ENCODE results near the gene SC5D. TPM values are rescaled to one million over a fixed set of nuclear protein-coding genes. Genes with fewer than 3 reads are reported as not detected.
A peak's percentile ranks its signal among the peaks of the same experiment; 100 is the strongest.

SC5D gene, protein sequence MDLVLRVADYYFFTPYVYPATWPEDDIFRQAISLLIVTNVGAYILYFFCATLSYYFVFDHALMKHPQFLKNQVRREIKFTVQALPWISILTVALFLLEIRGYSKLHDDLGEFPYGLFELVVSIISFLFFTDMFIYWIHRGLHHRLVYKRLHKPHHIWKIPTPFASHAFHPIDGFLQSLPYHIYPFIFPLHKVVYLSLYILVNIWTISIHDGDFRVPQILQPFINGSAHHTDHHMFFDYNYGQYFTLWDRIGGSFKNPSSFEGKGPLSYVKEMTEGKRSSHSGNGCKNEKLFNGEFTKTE
- 10 to 100 TPM; 13.6 to 36.2 (median 33.4) TPM for total RNA-seq

DNA sequence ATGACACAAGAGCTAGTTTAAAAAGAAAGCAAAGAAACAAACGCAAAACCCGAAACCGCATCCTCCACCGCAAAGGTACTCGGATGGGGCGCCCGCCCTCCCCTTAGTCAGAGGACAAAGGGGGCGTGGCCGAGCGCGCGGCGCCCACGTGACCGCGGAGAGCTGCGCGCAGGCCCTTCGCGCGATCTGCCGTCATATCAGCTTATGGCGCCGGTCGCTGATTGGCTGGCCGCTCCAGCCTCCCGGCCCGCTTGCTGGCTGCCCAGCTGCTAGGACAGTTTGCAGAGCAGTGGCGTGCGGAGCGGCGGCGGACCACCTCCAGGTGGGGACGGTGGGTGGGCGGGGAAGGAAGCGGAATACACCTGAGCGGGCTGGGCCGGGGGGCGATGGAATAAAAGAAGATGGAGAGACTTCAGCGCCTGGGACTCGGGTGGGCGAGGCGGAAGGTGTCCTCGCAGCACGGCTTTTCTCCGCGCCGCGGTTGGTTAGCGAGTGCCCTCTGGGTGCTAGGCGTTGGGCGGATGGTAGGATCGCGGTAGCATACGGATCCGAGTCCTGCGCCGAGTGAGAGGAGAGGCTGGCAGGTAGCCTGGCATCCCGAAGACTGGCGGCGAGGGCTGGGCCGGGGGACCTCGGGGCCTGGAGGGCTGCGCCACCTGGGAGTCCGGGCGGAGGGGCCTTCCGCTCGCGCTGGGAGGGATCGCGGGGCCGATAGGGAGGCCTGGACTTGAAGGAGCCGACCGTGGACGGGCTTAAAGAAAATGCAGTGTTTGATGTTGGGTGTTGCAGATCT lies at the start of gene SC5D:
TSS of gene SC5D (plus strand) at position 277 of the 793 bp plus-strand sequence. CDS start 10,605 bp downstream, outside the sequence.
- TF ChIP-seq POLR2A (IDR thresholded peaks at IDR 0.05), result peak in 1 of 2 donors; percentile 7
- TF ChIP-seq, protein P1, sequence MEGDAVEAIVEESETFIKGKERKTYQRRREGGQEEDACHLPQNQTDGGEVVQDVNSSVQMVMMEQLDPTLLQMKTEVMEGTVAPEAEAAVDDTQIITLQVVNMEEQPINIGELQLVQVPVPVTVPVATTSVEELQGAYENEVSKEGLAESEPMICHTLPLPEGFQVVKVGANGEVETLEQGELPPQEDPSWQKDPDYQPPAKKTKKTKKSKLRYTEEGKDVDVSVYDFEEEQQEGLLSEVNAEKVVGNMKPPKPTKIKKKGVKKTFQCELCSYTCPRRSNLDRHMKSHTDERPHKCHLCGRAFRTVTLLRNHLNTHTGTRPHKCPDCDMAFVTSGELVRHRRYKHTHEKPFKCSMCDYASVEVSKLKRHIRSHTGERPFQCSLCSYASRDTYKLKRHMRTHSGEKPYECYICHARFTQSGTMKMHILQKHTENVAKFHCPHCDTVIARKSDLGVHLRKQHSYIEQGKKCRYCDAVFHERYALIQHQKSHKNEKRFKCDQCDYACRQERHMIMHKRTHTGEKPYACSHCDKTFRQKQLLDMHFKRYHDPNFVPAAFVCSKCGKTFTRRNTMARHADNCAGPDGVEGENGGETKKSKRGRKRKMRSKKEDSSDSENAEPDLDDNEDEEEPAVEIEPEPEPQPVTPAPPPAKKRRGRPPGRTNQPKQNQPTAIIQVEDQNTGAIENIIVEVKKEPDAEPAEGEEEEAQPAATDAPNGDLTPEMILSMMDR (IDR thresholded peaks at IDR 0.05), result no peak
- H3K4me3 ChIP-seq (ENCODE audit: low read depth, poor library complexity, severe bottlenecking), result peak within 1 kb of the TSS; percentile 59
- 1% methylated on average over 70 to 75 of the region's 75 CpGs for WGBS, 2 donors
- DNase-seq (ENCODE audit: low spot score in 2 of 2), result peak; percentile 91 to 99
- intact Hi-C loops (cut with DNase I; ENCODE audit: low total_unique reads), result no loop called here

DNA sequence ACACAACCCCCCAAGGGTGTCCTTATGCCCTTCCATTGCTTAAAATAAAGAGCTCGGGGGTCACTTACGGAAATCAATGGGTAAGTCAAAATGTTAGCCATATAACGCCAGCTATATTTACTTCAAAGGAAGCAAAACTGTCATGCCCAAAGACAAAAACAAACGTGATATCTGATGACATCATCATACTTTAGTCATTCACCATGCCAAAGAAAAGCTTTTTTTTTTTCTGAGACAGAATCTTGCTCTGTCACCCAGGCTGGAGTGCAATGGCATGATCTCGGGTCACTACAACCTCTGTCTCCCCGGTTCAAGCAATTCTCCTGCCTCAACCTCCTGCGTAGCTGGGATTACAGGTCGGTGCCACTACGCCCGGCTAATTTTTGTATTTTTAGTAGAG lies 47.7 kb upstream of the SC5D start:
- DNase-seq (ENCODE audit: low spot score in 2 of 2), result no peak
- 67 to 86% methylated on average over 10 of the region's 10 CpGs for WGBS, 2 donors
- intact Hi-C loops (cut with DNase I; ENCODE audit: low total_unique reads), result no loop called here
- H3K4me3 ChIP-seq (ENCODE audit: low read depth, poor library complexity, severe bottlenecking), result no peak overlapping the region
- TF ChIP-seq POLR2A (IDR thresholded peaks at IDR 0.05), result no peak
- TF ChIP-seq, protein P1 (IDR thresholded peaks at IDR 0.05), result no peak

DNA sequence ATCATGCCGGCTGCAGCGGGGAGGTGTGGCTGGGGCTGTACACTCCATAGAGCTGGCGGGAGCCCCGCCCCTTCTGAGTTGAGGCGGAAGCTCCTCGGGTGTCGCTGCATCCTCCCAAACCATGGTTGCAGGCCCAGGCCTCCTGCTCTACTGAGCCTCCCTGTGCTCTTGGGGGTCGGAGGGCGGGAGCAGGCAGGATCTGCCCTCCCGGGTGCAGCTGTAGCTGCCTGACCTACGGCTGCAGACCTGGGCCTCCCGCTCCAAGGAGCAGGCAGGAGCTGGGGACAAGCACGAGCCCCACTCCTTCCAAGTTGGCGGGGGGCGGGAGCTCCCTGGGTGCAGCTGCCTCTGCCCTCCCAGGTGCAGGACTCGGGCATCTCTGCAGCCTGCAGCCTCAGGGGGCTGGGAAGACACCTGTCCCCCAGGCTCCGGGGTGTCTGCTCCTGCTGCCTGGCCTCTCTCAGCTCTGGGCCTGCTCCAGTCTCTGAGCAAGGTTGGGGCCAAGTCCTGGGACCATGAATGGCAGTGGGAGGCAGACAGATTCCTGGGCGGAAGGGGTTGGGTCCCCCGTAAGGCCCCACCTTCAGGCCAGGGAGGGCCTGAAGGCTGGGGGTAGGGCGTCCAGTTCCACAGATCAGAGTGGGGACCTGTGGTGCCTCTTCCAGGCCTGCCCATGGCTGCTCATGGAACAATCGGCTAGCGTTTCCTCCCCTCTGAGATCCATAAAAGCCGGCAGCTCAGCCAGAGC lies 46.4 kb upstream of the SC5D start:
- no peak for DNase-seq (ENCODE audit: low spot score in 2 of 2)
- H3K4me3 ChIP-seq (ENCODE audit: low read depth, poor library complexity, severe bottlenecking), result no peak overlapping the region
- intact Hi-C loops (cut with DNase I; ENCODE audit: low total_unique reads), result no loop called here
- TF ChIP-seq POLR2A (IDR thresholded peaks at IDR 0.05), result no peak
- TF ChIP-seq, protein P1 (IDR thresholded peaks at IDR 0.05), result no peak
- 85 to 88% methylated on average over 14 to 22 of the region's 23 CpGs for WGBS, 2 donors

DNA sequence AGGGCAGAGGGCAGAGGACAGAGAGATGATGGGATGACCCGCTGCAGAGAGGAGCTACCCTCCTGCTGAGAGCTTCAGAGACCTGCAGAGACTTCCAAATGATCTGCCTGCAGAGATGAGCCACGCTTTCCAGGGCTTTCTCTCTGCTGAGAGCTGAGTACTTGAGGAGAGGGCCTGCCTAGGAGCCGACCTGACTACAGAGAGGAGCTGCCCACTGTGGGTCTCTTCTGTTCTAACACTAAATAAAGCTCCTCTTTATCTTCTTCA lies 45.9 kb upstream of the SC5D start:
- TF ChIP-seq, protein P1 (IDR thresholded peaks at IDR 0.05), result no peak
- TF ChIP-seq POLR2A (IDR thresholded peaks at IDR 0.05), result no peak
- DNase-seq (ENCODE audit: low spot score in 2 of 2), result no peak
- H3K4me3 ChIP-seq (ENCODE audit: low read depth, poor library complexity, severe bottlenecking), result no peak overlapping the region
- intact Hi-C loops (cut with DNase I; ENCODE audit: low total_unique reads), result no loop called here
- 76 to 79% methylated on average over 3 of the region's 3 CpGs for WGBS, 2 donors

DNA sequence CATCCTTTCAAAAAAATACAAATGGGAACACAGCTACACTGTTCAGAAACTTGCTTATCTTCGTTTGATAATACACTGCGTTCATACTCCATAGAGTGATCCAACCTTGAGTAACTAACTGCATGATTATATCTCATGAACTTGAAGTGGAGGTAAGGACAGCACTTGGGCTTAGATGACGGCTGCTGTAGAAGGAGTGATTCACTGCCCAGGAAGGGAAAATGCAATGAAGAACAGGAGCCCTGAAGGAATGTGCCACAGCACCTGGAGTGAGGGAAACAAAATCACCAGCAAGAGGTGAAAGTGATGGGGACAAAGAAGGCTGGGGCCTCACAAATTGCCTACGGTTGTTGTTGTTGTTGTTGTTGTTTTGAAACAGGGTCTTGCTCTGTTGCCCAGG lies 44.1 kb upstream of the SC5D start:
- intact Hi-C loops (cut with DNase I; ENCODE audit: low total_unique reads), result no loop called here
- WGBS, 2 donors, result 82 to 84% methylated on average over 4 of the region's 4 CpGs
- no peak for TF ChIP-seq POLR2A (IDR thresholded peaks at IDR 0.05)
- TF ChIP-seq, protein P1 (IDR thresholded peaks at IDR 0.05), result no peak
- DNase-seq (ENCODE audit: low spot score in 2 of 2), result no peak
- H3K4me3 ChIP-seq (ENCODE audit: low read depth, poor library complexity, severe bottlenecking), result no peak overlapping the region
